Measurements from ENCODE around the gene TMEM184C. TPM values are rescaled to one million over a fixed set of nuclear protein-coding genes. Genes with fewer than 3 reads are reported as not detected.

The TMEM184C gene
- total RNA-seq, 1 experiment from 2014 or later: 24.6 TPM

DNA sequence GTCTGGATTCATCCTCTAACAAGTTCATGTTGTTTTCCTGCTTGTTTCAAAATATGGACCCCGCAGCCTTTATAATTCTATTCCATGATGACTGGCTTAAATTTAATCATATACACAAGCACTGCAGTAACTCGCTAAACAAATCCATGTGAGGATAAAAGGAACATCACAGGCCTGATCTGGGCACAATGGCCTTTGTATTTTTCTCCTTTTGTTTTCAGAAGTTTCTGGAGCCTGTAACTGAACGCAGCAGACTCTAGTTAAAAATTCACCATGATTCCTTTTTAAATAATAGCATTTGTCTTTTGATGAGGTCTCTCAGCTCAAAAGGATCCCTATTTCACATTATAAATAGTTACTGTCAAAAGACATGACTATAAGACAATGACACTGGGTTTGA is 30.2 kb upstream of the TMEM184C start:
- POLR2A ChIA-PET: no interaction called here
- intact Hi-C loops (cut with micrococcal nuclease): no loop called here

More for the DNA sequence above, 30.2 kb upstream of the TMEM184C start:
- Histone ChIP-seq H3K9me3 (ENCODE audit: control insufficient read depth in 1 of 2, insufficient read depth in 1 of 2, low read depth in 1 of 2, low read length in 2 of 2) (no peaks in the 10 kb centered on the region), H3K4me1 (ENCODE audit: control insufficient read depth in 1 of 2, insufficient read depth in 2 of 2, low read length in 2 of 2) (no peaks in the 10 kb centered on the region), H3K4me2 (ENCODE audit: low read length) (no peak overlapping the region), H3K9ac (ENCODE audit: low read length) (no peak overlapping the region), H3K4me3 (replicated peaks in 1 of 2; ENCODE audit: low read depth in 1 of 2, low read length in 2 of 2) (no peak overlapping the region), H3K79me2 (ENCODE audit: insufficient read depth, low read length) (no peaks in the 10 kb centered on the region), H3K27me3 (ENCODE audit: insufficient read depth, low read length) (no peaks in the 10 kb centered on the region), H3K27ac (ENCODE audit: low read depth, low read length) (no peak overlapping the region), H3K36me3 (ENCODE audit: control insufficient read depth in 1 of 2, insufficient read depth in 2 of 2, low read length in 2 of 2) (no peaks in the 10 kb centered on the region), H3K9me2 (ENCODE audit: insufficient read depth) (no peaks in the 10 kb centered on the region), H2AFZ (ENCODE audit: low read depth, low read length, poor library complexity, severe bottlenecking) (no peak overlapping the region), H4K20me1 (ENCODE audit: insufficient read depth) (no peaks in the 10 kb centered on the region)
- BruUV-seq (replicated peaks): no TSS peak
- ChIA-PET RAD21 (ENCODE audit: low non-redundant PET in 1 of 2, low total read pairs in 2 of 2, uncharacterized antibody in 2 of 2, unreplicated experiment in 2 of 2) (no interaction called here), CTCF (interaction anchor here (1.5 kb wide), 1 partner anchor 490 kb away, joined by 4 read pairs; no protein-coding TSS in a partner anchor)
- ATAC-seq: no peak
- no peak for DNase-seq (ENCODE audit: low read depth, low spot score)
- TF ChIP-seq, protein P1, sequence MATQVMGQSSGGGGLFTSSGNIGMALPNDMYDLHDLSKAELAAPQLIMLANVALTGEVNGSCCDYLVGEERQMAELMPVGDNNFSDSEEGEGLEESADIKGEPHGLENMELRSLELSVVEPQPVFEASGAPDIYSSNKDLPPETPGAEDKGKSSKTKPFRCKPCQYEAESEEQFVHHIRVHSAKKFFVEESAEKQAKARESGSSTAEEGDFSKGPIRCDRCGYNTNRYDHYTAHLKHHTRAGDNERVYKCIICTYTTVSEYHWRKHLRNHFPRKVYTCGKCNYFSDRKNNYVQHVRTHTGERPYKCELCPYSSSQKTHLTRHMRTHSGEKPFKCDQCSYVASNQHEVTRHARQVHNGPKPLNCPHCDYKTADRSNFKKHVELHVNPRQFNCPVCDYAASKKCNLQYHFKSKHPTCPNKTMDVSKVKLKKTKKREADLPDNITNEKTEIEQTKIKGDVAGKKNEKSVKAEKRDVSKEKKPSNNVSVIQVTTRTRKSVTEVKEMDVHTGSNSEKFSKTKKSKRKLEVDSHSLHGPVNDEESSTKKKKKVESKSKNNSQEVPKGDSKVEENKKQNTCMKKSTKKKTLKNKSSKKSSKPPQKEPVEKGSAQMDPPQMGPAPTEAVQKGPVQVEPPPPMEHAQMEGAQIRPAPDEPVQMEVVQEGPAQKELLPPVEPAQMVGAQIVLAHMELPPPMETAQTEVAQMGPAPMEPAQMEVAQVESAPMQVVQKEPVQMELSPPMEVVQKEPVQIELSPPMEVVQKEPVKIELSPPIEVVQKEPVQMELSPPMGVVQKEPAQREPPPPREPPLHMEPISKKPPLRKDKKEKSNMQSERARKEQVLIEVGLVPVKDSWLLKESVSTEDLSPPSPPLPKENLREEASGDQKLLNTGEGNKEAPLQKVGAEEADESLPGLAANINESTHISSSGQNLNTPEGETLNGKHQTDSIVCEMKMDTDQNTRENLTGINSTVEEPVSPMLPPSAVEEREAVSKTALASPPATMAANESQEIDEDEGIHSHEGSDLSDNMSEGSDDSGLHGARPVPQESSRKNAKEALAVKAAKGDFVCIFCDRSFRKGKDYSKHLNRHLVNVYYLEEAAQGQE (IDR thresholded peaks at IDR 0.05; ENCODE audit: low read depth): no peak
- TF ChIP-seq POLR2A (IDR thresholded peaks at IDR 0.05; ENCODE audit: borderline replicate concordance, extremely low read depth, insufficient read depth, insufficient read length) (no peak), CBX3 (IDR thresholded peaks at IDR 0.05; ENCODE audit: low read depth) (no peak), EZH2 (IDR thresholded peaks at IDR 0.05) (no peak), EGR1 (IDR thresholded peaks at IDR 0.05; ENCODE audit: low read depth) (no peak), TCF7L2 (IDR thresholded peaks at IDR 0.05; ENCODE audit: borderline replicate concordance, extremely low read depth, insufficient read depth, insufficient read length) (no peak), ZFX (IDR thresholded peaks at IDR 0.05) (no peak), EZH2phosphoT487 (IDR thresholded peaks at IDR 0.05; ENCODE audit: borderline replicate concordance) (no peak), SIN3A (IDR thresholded peaks at IDR 0.05; ENCODE audit: low read depth) (no peak)
- TF ChIP-seq, protein P2, sequence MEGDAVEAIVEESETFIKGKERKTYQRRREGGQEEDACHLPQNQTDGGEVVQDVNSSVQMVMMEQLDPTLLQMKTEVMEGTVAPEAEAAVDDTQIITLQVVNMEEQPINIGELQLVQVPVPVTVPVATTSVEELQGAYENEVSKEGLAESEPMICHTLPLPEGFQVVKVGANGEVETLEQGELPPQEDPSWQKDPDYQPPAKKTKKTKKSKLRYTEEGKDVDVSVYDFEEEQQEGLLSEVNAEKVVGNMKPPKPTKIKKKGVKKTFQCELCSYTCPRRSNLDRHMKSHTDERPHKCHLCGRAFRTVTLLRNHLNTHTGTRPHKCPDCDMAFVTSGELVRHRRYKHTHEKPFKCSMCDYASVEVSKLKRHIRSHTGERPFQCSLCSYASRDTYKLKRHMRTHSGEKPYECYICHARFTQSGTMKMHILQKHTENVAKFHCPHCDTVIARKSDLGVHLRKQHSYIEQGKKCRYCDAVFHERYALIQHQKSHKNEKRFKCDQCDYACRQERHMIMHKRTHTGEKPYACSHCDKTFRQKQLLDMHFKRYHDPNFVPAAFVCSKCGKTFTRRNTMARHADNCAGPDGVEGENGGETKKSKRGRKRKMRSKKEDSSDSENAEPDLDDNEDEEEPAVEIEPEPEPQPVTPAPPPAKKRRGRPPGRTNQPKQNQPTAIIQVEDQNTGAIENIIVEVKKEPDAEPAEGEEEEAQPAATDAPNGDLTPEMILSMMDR (IDR thresholded peaks at IDR 0.05 in 2 of 3, conservative IDR thresholded peaks at IDR 0.05 in 1 of 3; ENCODE audit: borderline replicate concordance in 1 of 3, insufficient read depth in 1 of 3, low read depth in 2 of 3, low read length in 2 of 3): no peak
